CD14-positive monocyte (primary cell): ENCODE data around the gene DNAJB12. TPM values are rescaled to one million over a fixed set of nuclear protein-coding genes. Genes with fewer than 3 reads are reported as not detected.
"Not testable (repeated sequence)": the region's sequence is repeated elsewhere in the genome, so short reads cannot be mapped to it uniquely, and the experiment has no call there.

ENCODE experiments used
- DNase-seq, 3 donors: peaks; one replicate each; pipeline ENCODE4 v3.0.0-alpha.2; 2011 to 2022
- H2AFZ ChIP-seq: 2 replicates; pipeline ENCODE4 v1.6.0; 2012; ENCODE audit warnings: mild to moderate bottlenecking, low read depth, low read length, inconsistent platforms; ENCODE audit not compliant: insufficient read depth, poor library complexity, severe bottlenecking
- H3K27ac ChIP-seq, 2 donors: 1 replicate in 1 of 2; 2 replicates in 1 of 2; pipeline ENCODE4 v1.5.1; 2012 to 2013; ENCODE audit warnings: low read length in 2 of 2, control low read depth in 1 of 2, inconsistent platforms in 1 of 2, low read depth in 1 of 2, mild to moderate bottlenecking in 1 of 2
- H3K27me3 ChIP-seq, 2 donors: one replicate each; pipeline versions ENCODE4 v1.6.0 to v1.6.1; 2011 to 2013; ENCODE audit warnings: low read length in 2 of 2; ENCODE audit not compliant: control insufficient read depth in 2 of 2, insufficient read depth in 2 of 2
- H3K36me3 ChIP-seq, 2 donors: replicated peaks in 1 of 2; 1 replicate in 1 of 2; 2 replicates in 1 of 2; pipeline versions ENCODE4 v1.5.1 to v1.6.1; 2012 to 2013; ENCODE audit warnings: low read length in 2 of 2, control low read depth in 1 of 2, inconsistent platforms in 1 of 2, mild to moderate bottlenecking in 1 of 2; ENCODE audit not compliant: insufficient read depth in 2 of 2, control insufficient read depth in 1 of 2
- H3K4me1 ChIP-seq, 2 donors: 1 replicate in 1 of 2; 2 replicates in 1 of 2; pipeline versions ENCODE4 v1.5.1 to v1.6.1; 2012 to 2013; ENCODE audit warnings: low read length in 2 of 2, control low read depth in 1 of 2, inconsistent platforms in 1 of 2, mild to moderate bottlenecking in 1 of 2, moderate library complexity in 1 of 2; ENCODE audit not compliant: insufficient read depth in 2 of 2, control insufficient read depth in 1 of 2
- H3K4me2 ChIP-seq: replicated peaks from 2 replicates; pipeline ENCODE3; 2012; ENCODE audit warnings: low read length, moderate library complexity, mild to moderate bottlenecking; ENCODE audit not compliant: poor library complexity, severe bottlenecking; ENCODE audit errors: extremely low read depth
- H3K4me3 ChIP-seq, 3 experiments: fragments of 200-600 bp in 1 of 3; sonication (generic) in 1 of 3; replicated peaks in 1 of 3; 1 replicate in 2 of 3; 2 replicates in 1 of 3; pipeline ENCODE4 v1.5.1; 2011 to 2013; ENCODE audit warnings: low read length in 3 of 3, mild to moderate bottlenecking in 3 of 3, control low read depth in 2 of 3, low read depth in 2 of 3, inconsistent platforms in 1 of 3, moderate library complexity in 1 of 3
- H3K79me2 ChIP-seq: 2 replicates; pipeline ENCODE4 v1.6.0; 2012; ENCODE audit warnings: mild to moderate bottlenecking, control low read depth, inconsistent platforms, low read length, moderate library complexity; ENCODE audit not compliant: insufficient read depth
- H3K9ac ChIP-seq: 2 replicates; pipeline ENCODE4 v1.6.0; 2017; ENCODE audit warnings: low read length, mild to moderate bottlenecking; ENCODE audit not compliant: insufficient read depth, poor library complexity, severe bottlenecking
- H3K9me3 ChIP-seq, 2 donors: replicated peaks in 1 of 2; 1 replicate in 1 of 2; 2 replicates in 1 of 2; pipeline versions ENCODE4 v1.5.1 to v1.6.1; 2012 to 2013; ENCODE audit warnings: low read length in 2 of 2, control low read depth in 1 of 2; ENCODE audit not compliant: control insufficient read depth in 1 of 2, insufficient read depth in 1 of 2
- H4K20me1 ChIP-seq: 2 replicates; pipeline ENCODE4 v1.6.0; 2012; ENCODE audit warnings: mild to moderate bottlenecking, low read length, control low read depth, moderate library complexity; ENCODE audit not compliant: insufficient read depth
- H3K27ac Mint-ChIP-seq, 7 donors: one replicate each; pipeline ENCODE4 v1.8.0; 2020; ENCODE audit warnings: mild to moderate bottlenecking in 7 of 7, mixed read lengths in 7 of 7, moderate library complexity in 6 of 7, inconsistent platforms in 2 of 7
- H3K27me3 Mint-ChIP-seq, 3 donors: one replicate each; pipeline ENCODE4 v1.8.0; 2021 to 2022; ENCODE audit warnings: low read depth in 3 of 3, mild to moderate bottlenecking in 3 of 3, mixed read lengths in 3 of 3, moderate library complexity in 3 of 3, inconsistent platforms in 1 of 3
- H3K36me3 Mint-ChIP-seq, 2 donors: one replicate each; pipeline ENCODE4 v1.8.0; 2020; ENCODE audit warnings: mixed read lengths in 2 of 2, inconsistent platforms in 1 of 2, mild to moderate bottlenecking in 1 of 2
- H3K4me1 Mint-ChIP-seq: one replicate; pipeline ENCODE4 v1.8.0; 2020; ENCODE audit warnings: mild to moderate bottlenecking, mixed read lengths
- H3K4me3 Mint-ChIP-seq, 2 donors: one replicate each; pipeline ENCODE4 v1.8.0; 2020; ENCODE audit warnings: mild to moderate bottlenecking in 2 of 2, mixed read lengths in 2 of 2, moderate library complexity in 1 of 2
- H3K9me3 Mint-ChIP-seq, 7 donors: one replicate each; pipeline ENCODE4 v1.8.0; 2020 to 2022; ENCODE audit warnings: mixed read lengths in 7 of 7, mild to moderate bottlenecking in 6 of 7, moderate library complexity in 6 of 7, inconsistent platforms in 2 of 7
- WGBS: methylation state at CpG from one replicate; pipeline ENCODE4 v1.1.5; 2013; ENCODE audit warnings: missing lambda C conversion rate; ENCODE audit not compliant: insufficient coverage; 5-methylcytosine and 5-hydroxymethylcytosine counted together
- intact Hi-C, 2 donors: fragments of 100-400 bp; cut with micrococcal nuclease; formaldehyde crosslinking; loops; one replicate each; pipeline versions ENCODE4 v1.15.0 to v1.15.1; 2023
- polyA plus RNA-seq, 3 donors: library from polyadenylated mRNA; depleted of rRNA in 1 of 3; unstranded in 2 of 3; stranded (reverse) in 1 of 3; fragments of 300-500 nt in 2 of 3; fragments of >200 nt in 1 of 3; fragmentation: Illumina TruSeq in 2 of 3; gene quantifications; 1 replicate in 2 of 3; 2 replicates in 1 of 3; pipeline ENCODE4 v1.2.3, GENCODE V29; 2012 to 2021
- TF ChIP-seq, protein P1 (sequence below): fragments of 200-600 bp; IDR thresholded peaks from one replicate; pipeline ENCODE4 v1.8.0; 2022; ENCODE audit warnings: antibody characterized with exemption, mild to moderate bottlenecking

DNAJB12 gene
- polyA plus RNA-seq, 3 donors, result 26.5 to 42.5 (median 37.9) TPM

DNA sequence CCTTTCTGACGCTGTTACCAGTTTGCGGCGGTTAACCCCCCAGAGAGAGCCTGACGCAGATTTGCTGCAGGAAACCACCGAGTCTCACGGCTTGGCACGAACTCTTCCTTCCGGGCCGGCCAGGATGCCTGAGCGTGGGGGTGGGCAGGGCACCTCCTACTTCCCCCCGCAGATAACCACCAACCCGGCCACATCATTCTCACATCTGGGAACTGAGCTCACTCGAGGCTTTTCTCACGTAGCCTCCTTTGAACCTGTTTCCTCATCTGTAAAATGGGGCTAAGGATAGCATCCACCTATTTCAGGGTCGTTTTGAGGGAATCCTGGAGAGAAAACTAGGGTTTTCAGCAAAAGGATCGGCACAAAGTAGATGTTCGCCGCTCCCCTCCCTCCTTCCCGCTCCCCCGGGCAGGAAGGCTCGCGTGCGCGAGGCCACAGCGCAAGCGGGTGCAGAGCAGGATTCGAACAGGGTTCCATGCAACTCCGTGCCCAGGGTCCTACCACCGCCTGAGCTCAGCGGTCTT is 57.4 kb downstream of the DNAJB12 start:
- Histone ChIP-seq H3K27ac (peak overlapping the region; percentile 100), H3K9ac (peak overlapping the region; percentile 96), H4K20me1 (no peaks in the 10 kb centered on the region), H3K4me3 (peak overlapping the region; percentile 30 to 69 (median 62)), H3K27me3 (no peaks in the 10 kb centered on the region), H3K79me2 (no peaks in the 10 kb centered on the region), H3K4me2 (peak overlapping the region; percentile 75), H3K36me3 (no peaks in the 10 kb centered on the region), H3K4me1 (peaks cover 32 to 36% of the 10 kb centered on the region in 2 donors), H2AFZ (no peak overlapping the region), H3K9me3 (no peaks in the 10 kb centered on the region)
- WGBS, result 0% methylated on average over 28 of the region's 30 CpGs
- TF ChIP-seq, protein P1, sequence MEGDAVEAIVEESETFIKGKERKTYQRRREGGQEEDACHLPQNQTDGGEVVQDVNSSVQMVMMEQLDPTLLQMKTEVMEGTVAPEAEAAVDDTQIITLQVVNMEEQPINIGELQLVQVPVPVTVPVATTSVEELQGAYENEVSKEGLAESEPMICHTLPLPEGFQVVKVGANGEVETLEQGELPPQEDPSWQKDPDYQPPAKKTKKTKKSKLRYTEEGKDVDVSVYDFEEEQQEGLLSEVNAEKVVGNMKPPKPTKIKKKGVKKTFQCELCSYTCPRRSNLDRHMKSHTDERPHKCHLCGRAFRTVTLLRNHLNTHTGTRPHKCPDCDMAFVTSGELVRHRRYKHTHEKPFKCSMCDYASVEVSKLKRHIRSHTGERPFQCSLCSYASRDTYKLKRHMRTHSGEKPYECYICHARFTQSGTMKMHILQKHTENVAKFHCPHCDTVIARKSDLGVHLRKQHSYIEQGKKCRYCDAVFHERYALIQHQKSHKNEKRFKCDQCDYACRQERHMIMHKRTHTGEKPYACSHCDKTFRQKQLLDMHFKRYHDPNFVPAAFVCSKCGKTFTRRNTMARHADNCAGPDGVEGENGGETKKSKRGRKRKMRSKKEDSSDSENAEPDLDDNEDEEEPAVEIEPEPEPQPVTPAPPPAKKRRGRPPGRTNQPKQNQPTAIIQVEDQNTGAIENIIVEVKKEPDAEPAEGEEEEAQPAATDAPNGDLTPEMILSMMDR, result no peak
- Mint-ChIP-seq H3K36me3 (peaks cover 0 to 4% of the 10 kb centered on the region in 2 donors), H3K4me1 (peaks cover 47% of the 10 kb centered on the region), H3K27me3 (peaks cover 0 to 3% (median 2%) of the 10 kb centered on the region in 3 donors), H3K9me3 (peaks cover 0 to 9% (median 0%) of the 10 kb centered on the region in 7 donors), H3K4me3 (peak overlapping the region; percentile 67 to 82), H3K27ac (peak overlapping the region; percentile 97 to 100 (median 99))
- intact Hi-C loops, result loop anchor here (1.0 to 10.0 kb wide), 7 partner anchors 23 to 63 kb away; no protein-coding TSS in a partner anchor
- DNase-seq, result peak; percentile 97 to 100 (median 98)

DNA sequence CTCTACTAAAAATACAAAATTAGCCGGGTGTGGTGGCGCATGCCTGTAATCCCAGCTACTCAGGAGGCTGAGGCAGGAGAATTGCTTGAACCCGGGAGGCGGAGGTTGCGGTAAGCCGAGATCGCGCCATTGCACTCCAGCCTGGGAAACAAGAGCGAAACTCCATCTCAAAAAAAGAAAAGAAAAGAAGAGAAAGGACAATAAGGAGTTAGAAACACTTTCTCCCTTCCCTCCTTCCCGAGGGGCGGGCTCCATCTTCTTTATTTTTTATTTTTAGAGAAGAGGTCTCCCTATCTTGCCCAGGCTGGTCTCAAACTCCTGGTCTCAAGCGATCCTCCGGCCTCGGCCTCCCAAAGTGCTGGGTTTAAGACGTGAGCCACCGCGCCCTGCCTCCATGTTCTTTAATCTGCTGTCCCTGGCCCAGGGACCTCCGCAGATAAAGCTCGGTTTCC is 57.9 kb downstream of the DNAJB12 start:
- not testable (repeated sequence) for H3K9me3 ChIP-seq, H4K20me1 ChIP-seq, H3K27me3 ChIP-seq, H3K79me2 ChIP-seq, H2AFZ ChIP-seq, H3K36me3 ChIP-seq, H3K36me3 Mint-ChIP-seq, H3K9me3 Mint-ChIP-seq, DNase-seq, H3K27me3 Mint-ChIP-seq
- peak overlapping the region; percentile 75 for H3K4me2 ChIP-seq
- intact Hi-C loops, result loop anchor here (1.0 to 10.0 kb wide), 7 partner anchors 22 to 62 kb away; no protein-coding TSS in a partner anchor
- peak overlapping the region in 2 of 3 experiments; percentile 62 to 69 for H3K4me3 ChIP-seq
- H3K9ac ChIP-seq, result peak overlapping the region; percentile 96
- H3K4me1 ChIP-seq, result peaks cover 32 to 36% of the 10 kb centered on the region in 2 donors
- WGBS, result 0% methylated on average over 8 of the region's 19 CpGs
- peaks cover 47% of the 10 kb centered on the region for H3K4me1 Mint-ChIP-seq
- H3K27ac ChIP-seq, result peak overlapping the region; percentile 100
- peak overlapping the region; percentile 97 to 100 (median 99) for H3K27ac Mint-ChIP-seq
- H3K4me3 Mint-ChIP-seq, result peak overlapping the region; percentile 67 to 82
